Upper lobe of left lung (tissue), 4 donors: ENCODE data around the gene MED25.

Source experiments
- CTCF ChIP-seq, 6 experiments: fragments of 450-650 bp in 4 of 6; fragments of 200-600 bp in 2 of 6; sonication (generic) in 2 of 6; IDR thresholded peaks; one replicate each; pipeline ENCODE4 v1.5.1; 2016 to 2019; ENCODE audit warnings: antibody characterized with exemption in 6 of 6
- EP300 ChIP-seq, 4 donors: sonication (generic); formaldehyde crosslinking; IDR thresholded peaks; one replicate each; pipeline ENCODE4 v1.5.1; 2017; ENCODE audit warnings: antibody characterized with exemption in 4 of 4, control low read depth in 2 of 4
- POLR2A ChIP-seq, 4 donors: fragments of 450-650 bp; IDR thresholded peaks; one replicate each; pipeline ENCODE4 v1.5.1; 2016 to 2017; ENCODE audit warnings: antibody characterized with exemption in 4 of 4, mild to moderate bottlenecking in 2 of 4
- POLR2AphosphoS5 ChIP-seq, 2 donors: sonication (generic); formaldehyde crosslinking; IDR thresholded peaks; one replicate each; pipeline ENCODE4 v1.5.1; 2017; ENCODE audit warnings: antibody characterized with exemption in 2 of 2

- TF ChIP-seq CTCF (IDR thresholded peaks at IDR 0.05): no peak
- TF ChIP-seq POLR2AphosphoS5 (IDR thresholded peaks at IDR 0.05): no peak
- no peak for TF ChIP-seq POLR2A (IDR thresholded peaks at IDR 0.05)
- TF ChIP-seq EP300 (IDR thresholded peaks at IDR 0.05): no peak
Observed at GRCh38 chr19:49850221-49850486, 32.1 kb downstream of the MED25 start.
